Activated gamma-delta T cell treated with anti-CD3 and anti-CD28 coated beads, Interleukin-2, amount 50 U/mL, for 16 hours (primary cell): ENCODE results near the gene FERMT1.
"Not testable (repeated sequence)": the region's sequence is repeated elsewhere in the genome, so short reads cannot be mapped to it uniquely, and the experiment has no call there.

Source experiments
- DNase-seq: peaks from one replicate; pipeline ENCODE4 v3.0.0-alpha.2; 2020; ENCODE audit warnings: low read depth

The FERMT1 gene

DNA sequence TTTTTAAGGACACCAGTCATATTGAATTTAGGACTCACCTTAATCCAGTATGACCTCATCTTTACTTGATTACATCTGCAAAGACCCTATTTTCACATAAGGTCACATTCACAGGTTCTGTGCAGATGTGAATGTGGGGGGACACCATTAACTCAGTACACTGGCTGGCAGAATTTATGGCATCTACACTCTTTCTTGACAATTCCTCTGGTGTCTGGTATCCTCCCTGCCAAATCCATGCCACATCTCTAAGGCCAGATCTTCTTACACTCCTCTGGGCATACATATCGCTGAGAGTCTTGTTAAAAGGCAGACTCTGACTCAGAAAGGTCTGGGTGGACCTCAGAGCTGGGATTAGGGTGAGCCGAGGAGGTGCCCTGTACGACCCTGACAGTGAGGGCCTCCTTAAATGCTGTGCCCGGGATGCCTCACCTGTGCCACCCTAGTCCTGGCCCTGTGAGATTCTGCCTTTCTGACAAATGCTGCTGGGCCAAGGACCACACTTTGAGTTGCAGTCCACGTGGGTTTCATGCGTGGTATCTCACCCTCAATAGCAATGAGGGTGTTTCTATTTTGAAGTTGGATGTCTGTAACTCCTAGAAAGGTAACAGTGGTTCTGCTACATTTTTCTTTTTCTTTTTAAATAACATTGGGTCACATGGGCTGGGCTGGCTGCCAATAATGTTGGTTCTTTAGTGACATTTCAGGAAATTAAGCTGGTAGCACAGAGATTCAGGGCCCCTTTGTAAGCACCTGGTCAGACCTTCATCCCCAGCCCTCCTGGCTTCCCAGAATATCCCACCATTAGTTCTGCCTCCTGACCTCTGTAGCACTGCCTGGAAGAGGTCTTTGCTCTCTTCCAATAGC, 51.8 kb downstream of the FERMT1 start:
- no peak for DNase-seq

GRCh38 chr20:6069669-6070068, 53.2 kb downstream of the FERMT1 start:
- no peak for DNase-seq

GRCh38 chr20:6067763-6068318, 55.0 kb downstream of the FERMT1 start:
- no peak for DNase-seq

DNA sequence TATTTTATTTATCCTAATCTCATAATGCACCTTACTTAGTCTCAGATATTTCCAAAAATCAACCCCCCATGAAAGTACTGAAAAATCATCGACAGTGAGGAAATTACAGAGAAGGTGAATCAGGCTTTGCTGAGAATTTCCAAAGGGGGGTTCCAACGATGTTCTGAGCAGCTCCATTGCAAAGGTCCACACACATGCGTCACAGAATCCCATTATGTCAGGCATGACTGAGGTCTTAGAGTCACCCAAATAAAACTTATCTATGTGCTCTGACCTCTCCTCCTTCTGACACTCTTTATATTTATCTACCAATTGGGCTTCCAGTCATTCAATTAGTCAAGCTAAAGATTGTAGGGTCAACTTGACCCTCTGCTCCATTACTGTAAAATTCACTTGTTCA, 56.2 kb downstream of the FERMT1 start:
- no peak for DNase-seq

DNA sequence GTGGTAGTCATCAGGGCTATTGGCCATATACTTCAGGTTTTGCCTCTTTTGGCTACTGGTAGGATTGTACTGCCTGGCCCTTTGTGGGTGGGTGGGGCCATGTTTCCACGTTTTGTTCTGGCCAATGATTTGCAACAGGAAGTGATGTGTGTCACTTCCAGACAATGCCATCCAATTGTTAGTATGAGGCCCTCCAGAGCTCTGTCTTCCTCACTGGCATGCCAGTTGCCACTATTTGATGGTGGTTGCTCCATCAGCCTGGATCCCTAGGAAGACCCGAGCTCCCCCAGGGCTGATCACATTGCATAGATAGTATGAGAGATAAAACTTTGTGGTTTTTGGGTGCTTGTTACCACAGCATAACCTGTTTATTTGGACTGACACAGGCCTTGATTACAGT, 61.3 kb downstream of the FERMT1 start:
- DNase-seq, result no peak

DNA sequence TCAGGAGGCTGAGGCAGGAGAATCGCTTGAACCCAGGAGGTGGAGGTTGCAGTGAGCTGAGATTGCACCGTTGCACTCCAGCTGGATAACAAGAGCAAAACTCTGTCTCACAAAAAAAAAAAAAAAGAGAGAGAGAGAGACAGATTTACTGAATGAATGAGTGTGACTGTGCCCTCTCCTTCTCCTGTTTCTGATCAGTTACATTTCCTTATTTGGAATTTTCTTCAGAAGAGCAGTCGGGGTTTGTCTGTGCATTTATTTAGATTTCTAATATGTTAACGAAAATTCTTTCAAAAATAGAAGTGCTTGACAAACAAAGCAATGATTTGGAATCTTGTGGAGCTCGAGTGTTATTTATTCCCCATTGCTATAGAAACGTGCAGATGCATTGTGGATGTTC, 62.6 kb downstream of the FERMT1 start:
- no peak for DNase-seq

DNA sequence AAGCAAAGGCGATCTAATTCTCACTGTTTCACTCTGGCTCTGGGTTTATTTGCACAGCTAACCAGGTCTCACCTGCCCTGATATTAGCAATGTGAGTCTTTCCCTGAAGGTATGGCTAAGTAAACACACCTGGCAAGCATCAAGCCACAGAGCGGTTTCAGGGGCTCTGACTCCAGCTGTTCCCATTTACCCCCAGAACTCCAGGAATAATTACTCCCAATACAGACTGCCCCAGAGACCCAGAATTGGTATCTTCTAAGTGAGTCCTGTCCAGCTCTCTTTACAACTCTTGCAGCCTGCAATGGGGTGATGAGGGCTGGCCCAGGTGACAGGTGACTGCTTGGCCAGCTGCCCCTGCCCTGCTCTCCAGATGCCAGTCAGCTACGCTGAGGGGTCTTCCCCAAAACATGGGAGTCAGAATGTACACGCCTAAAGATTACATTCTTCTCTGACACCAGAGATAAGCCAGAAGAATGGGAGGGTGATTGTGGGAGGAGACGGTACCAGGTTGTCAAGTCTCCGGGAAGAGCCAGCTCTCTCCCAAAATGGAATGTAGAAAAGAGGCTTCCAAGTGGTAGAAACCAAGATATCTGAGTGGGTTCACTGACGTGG, 64.0 kb downstream of the FERMT1 start:
- no peak for DNase-seq

GRCh38 chr20:6057691-6058090, 65.1 kb downstream of the FERMT1 start:
- no peak for DNase-seq

- DNase-seq, result no peak
Measured at GRCh38 chr20:6057139-6057538, 65.7 kb downstream of the FERMT1 start.

DNA sequence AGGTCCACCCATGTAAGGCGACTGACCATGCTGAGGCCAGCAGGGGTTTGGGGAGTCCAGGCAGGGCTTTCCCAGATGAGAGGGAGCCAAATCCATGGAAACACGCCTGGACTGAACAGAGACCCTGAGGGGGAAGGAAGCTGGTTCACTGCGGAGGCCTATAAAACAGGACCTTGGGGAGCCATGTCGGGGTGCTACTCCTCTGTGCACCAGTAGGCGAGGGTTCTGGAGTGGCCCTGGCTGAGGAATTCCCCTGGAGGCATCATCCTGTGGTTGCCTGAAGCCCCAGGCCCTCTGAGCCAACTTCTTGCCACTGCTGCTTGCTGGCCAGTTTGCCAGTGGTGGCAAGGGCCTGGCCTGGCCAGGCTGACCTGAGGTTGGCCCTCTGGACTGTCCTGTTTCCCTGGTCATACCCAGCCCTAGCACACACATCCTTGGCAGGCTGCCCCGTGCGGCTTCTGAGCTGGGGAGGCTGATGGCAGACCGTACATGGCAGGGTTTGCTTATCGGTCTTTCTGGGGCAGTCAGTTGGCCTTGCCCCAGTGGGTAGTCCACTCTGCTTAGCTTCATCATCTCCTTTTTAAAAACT, 66.8 kb downstream of the FERMT1 start:
- DNase-seq, result no peak

- DNase-seq, result no peak
Measured at GRCh38 chr20:6055161-6055783, 67.6 kb downstream of the FERMT1 start.

DNA sequence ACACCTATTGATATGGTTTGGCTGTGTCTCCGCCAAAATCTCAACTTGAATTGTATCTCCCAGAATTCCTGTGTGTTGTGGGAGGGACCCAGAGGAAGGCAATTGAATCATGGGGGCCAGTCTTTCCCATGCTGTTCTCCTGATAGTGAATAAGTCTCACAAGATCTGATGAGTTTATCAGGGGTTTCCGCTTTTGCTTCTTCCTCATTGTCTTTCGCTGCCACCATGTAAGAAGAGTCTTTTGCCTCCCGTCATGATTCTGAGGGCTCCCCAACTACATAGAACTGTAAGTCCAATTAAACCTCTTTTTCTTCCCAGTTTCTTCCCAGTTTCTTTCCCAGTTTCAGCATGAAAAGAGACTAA, 68.2 kb downstream of the FERMT1 start:
- DNase-seq, result not testable (repeated sequence)

DNA sequence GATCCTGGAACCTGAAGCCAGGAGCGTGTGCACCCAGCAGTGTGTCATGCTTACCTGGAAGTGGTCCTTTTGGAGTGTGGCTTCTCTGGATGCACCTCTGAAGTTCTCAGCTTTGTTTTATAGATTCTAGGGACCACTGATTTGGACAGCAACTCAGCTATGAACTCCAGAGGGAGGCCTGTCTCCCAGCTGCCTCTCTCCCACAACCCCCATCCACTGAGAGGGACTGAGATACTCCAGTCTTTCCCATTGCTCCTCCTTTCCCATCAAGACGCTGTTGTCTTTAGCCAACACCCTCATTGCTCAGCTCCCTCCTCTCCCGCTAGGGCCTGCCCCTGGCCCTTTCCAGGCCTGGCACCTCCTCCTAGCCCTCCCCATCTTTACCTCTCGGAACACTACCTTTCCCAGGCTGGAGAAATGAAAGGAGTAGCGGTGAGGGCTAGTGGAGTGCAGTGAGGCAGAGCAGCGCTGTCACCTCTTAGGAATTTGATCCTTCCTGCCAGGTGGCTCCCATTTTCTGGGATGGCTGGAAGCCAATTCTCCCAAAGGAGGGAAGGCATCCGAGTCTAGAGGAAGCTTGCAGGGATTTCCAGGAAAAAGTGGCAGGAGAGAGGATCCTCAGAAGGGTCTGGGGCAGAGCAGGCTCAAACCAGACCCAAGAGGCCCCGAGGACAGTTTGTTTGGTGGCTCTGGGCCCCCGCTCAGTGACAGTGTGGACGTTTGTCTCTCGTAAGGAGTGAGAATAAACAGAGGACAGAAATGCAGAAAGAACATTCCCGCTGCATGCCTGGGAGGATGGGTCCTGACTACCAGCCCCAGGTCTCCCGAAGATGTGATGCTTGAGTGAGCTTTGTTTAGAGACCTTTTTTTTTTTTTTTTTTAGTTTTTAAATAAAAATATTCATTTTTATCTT, 68.8 kb downstream of the FERMT1 start, which contains the start of gene LRRN4:
TSS of gene LRRN4 (minus strand) at position 285 of the 913 bp plus-strand sequence. CDS start 1,261 bp downstream, outside the sequence.
- no peak for DNase-seq

GRCh38 chr20:6053064-6053775, 69.6 kb downstream of the FERMT1 start:
- DNase-seq, result no peak

- DNase-seq, result no peak
Measured at GRCh38 chr20:6051505-6051904, 71.3 kb downstream of the FERMT1 start.

DNA sequence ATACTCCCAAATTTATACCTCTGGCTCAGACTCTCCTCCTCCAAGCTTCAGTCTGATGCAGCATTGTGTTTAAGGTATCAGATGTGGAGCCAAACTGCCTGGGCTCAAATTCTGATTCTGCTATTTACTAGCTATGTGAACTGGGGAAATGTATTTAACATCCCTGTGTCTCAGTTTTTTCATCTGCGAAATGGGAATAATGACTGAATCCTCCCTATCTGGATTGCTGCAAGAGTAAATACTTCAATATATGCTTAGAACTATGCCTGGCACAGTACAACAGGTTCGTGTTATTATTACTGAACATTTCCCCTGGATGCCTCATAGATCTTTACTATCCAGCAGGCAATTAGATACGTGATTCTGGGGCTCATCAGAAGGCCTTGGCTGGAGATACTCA, 74.4 kb downstream of the FERMT1 start:
- DNase-seq, result no peak

DNA sequence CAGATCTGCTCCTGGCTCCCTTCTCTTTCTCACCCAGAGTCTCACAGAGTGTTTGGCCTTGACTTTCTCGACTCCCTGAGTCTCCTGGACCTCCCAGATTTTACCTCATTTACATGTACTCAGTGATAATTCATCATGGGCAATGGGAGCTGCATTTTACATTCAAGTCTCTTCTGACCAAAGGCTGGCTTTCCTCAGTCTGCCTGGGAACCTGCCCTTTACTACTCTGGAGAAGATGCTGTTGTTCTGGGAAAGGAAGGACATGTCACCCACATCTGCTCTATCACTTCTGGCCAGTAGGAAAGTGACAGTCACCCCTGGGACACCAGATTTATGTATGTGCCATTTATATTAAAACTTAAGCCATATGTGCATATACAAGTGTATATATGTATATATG, 76.4 kb downstream of the FERMT1 start:
- DNase-seq, result no peak

- DNase-seq, result no peak
Measured at GRCh38 chr20:6045566-6045965, 77.3 kb downstream of the FERMT1 start.

DNA sequence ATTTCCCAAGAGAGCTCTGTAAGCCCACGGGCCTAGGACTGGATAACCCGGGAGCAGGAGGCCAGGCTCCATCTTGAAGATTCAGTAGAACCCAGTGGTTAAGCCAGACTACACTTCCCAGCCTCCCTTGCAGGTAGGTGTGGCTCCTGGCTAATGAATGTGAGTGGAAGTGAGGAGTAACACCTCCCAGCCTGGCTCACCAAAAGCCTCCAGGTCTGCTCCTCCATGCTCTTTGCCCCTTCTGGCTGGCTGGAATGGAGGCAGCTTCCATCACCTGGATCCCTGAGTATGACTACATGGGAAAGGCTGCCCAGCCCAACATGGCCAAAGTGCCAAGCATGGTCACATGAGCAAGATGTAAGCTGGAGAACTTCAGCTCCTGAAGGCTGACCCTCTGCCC, 78.7 kb downstream of the FERMT1 start:
- DNase-seq, result no peak

- no peak for DNase-seq
Measured at GRCh38 chr20:6041808-6042265, 81.0 kb downstream of the FERMT1 start.
